Muscle of arm (tissue), 12 donors: ENCODE results near the gene PPM1M. TPM values are rescaled to one million over a fixed set of nuclear protein-coding genes. Genes with fewer than 3 reads are reported as not detected.
A peak's percentile ranks its signal among the peaks of the same experiment; 100 is the strongest.
"Not testable (repeated sequence)": the region's sequence is repeated elsewhere in the genome, so short reads cannot be mapped to it uniquely, and the experiment has no call there.

Source experiments
- DNase-seq: peaks from one replicate; pipeline ENCODE4 v3.0.0-alpha.2; 2013
- polyA plus RNA-seq, 12 donors: library from polyadenylated mRNA; unstranded; fragments of 120-200 nt; gene quantifications; one replicate each; pipeline ENCODE4 v1.2.1, GENCODE V29; 2013; ENCODE audit not compliant: insufficient read length in 12 of 12

The PPM1M gene
- polyA plus RNA-seq, 12 donors, result 11.7 to 20.1 (median 14.4) TPM; not detected in 2

GRCh38 chr3:52277071-52277964 is 31.8 kb downstream of the PPM1M start:
- peak; percentile 65 for DNase-seq

- peak; percentile 66 for DNase-seq
These were observed 32.5 kb downstream of the PPM1M start for GRCh38 chr3:52277972-52278509.

GRCh38 chr3:52278510-52279069 is 33.0 kb downstream of the PPM1M start, which contains the start of gene WDR82:
WDR82 (minus strand) TSS chr3:52278649; CDS start chr3:52278361, 288 bp downstream.
- DNase-seq, result peak; percentile 94

DNA sequence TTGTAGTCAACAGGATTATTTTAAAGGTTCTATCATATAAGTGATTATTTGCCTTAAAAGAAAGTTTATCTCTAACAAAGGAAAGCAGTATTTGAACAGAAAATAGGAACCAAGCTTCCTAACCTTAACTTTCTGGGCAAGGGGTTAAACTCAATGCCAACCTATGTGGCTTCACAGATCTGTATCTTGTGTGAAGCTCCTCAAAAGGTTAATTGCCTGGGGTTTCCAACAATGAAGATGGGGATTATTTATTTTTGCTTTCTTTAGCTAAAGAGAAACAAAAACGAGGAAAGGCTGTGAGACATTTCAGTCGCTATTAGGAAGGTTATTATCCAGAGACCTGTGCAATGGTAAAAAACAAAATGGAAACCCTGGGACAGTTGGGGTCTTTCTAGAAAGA is 34.0 kb downstream of the PPM1M start:
- DNase-seq, result no peak

- DNase-seq, result peak; percentile 49
These were observed 34.5 kb downstream of the PPM1M start for GRCh38 chr3:52280050-52280461.

DNA sequence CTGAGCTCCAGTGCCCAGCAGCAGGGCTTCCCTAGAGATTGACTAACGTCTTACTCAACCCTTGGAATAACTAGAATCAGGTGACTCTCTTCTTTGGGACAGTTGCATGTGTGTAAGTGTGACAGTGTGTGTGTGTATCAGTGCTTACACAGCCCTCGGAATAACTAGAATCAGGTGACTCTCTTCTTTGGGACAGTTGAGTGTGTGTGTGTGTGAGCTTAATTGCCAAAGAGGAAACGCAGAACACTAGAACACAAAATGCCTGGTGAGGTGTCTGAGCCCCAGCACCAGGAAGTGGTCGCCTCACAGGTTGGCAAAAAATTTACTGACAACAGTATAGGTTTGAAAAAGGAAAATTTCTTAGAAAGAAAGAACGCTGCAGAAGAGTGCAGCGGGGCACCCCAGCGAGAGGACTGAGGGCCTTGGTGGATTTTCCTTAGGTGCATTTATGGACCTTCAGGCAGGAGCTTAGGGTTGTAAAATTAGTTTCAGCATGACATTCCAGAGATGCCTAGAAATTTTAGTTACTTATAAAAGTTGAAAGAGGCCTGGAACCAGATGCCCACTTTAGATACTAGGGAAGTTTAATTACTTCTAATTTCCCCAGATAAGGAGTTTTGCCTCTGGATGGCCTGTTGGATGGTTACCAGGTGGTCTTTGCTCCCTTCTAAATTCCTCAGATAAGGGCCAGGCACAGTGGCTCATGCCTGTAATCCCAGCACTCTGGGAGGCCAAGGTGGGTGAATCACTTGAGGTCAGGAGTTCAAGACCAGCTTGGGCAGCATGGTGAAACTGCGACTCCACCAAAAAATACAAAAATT is 36.6 kb downstream of the PPM1M start:
- DNase-seq, result no peak

GRCh38 chr3:52283306-52283705 is 37.7 kb downstream of the PPM1M start:
- no peak for DNase-seq

DNA sequence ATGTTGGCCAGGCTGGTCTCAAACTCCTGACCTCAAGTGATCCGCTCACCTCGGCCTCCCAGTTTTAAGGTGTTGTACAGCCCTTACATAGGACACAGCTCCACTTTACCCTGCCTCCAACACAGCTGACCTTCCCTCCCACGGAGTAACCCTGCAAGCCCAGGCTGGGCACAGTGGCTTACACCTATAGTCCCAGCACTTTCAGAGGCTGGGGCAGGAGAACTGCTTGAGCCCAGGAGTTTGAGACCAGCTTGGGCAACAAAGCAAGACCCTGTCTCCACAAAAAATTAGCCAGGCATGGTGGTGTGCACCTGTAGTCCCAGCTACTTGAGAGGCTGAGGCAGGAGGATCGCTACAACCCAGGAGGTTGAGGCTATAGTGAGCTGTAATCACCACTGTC is 38.5 kb downstream of the PPM1M start:
- DNase-seq, result not testable (repeated sequence)

DNA sequence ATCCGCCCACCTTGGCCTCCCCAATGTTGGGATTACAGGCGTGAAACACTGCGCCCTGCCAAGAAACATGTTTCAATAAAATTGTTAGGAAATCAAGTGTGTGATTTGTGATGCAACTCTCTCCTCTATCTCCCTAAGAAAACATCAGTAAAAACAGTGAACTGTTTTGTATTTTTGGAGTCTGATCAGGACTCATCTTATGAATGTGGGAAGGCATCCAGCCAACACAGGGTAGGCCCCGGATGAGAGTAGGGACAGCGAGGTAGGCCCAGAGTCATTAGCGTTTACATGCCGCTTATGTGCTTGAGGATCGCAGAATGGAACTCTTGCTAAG is 41.2 kb downstream of the PPM1M start:
- no peak for DNase-seq

DNA sequence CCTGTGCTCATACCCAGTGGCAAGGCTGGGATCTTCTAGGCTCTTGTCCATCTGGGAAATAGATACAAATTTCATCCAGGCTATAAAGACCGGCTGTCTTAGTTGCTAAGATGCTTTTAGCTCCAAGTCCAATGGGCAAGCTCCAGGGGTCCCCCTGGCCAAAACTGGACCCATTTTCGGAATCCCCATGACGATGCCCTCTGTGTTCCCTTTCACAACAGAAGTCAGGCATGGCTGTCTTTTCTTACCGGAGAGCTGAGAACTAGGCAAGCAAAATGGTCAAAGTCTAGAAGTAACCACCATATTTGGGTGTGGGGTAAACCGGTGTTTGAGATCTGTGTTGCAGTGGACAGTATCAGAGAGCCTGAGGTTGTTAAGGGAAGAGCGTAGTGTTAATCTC is 43.1 kb downstream of the PPM1M start:
- DNase-seq, result no peak

DNA sequence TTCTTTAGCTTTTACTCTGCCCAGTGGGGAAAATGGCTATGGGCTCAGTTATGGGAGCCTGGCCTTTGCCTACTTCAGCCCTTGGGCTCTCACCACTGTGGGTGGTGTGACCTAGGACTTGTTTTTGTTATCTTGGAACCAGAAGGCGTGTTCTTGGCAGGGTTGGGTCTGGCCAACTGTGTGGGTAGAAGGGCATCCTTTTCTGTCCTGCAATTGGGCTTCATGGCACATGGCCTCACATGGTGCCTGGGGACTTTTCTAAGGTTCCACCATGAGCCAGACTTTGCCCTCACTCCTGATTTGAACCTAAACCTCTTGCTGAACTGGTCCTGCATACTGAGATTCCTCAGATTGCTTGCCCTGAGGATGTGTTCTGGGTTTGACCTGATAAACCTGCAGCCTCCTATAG is 43.8 kb downstream of the PPM1M start:
- DNase-seq, result no peak

DNA sequence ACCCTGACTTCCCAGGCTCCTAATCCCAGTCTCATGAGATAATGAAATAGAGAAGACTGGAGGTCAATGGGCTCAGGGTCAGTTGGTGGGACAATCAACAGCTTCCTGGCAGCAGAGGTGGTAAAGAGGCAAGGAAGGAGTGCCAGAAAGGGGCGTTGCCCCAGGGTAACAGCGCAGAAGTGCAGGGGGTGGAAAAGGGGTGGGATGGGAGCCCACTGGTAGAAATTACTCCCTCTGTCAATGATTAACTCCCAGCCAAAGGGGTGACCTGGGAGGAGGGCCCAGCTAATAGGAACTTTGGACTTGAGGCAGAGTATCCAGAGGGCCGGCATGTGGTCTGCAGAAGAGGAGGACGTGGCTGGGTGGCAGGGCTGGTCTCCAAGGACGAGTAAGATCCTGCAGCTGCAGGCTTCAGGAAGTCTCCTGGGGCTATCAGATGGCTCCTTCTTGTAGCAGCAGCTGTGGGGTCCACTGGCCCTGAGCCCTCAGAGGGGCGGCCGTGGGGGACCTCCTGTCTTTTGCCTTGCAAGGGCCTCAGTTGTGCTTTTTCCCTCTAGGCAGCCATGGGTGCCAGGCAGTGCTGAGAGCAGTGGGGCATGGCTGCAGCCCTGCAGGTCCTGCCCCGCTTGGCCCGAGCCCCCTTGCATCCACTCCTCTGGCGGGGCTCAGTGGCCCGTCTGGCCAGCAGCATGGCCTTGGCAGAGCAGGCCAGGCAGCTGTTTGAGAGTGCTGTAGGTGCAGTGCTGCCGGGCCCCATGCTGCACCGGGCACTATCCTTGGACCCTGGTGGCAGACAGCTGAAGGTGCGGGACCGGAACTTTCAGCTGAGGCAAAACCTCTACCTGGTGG is 44.4 kb downstream of the PPM1M start:
- DNase-seq, result no peak

DNA sequence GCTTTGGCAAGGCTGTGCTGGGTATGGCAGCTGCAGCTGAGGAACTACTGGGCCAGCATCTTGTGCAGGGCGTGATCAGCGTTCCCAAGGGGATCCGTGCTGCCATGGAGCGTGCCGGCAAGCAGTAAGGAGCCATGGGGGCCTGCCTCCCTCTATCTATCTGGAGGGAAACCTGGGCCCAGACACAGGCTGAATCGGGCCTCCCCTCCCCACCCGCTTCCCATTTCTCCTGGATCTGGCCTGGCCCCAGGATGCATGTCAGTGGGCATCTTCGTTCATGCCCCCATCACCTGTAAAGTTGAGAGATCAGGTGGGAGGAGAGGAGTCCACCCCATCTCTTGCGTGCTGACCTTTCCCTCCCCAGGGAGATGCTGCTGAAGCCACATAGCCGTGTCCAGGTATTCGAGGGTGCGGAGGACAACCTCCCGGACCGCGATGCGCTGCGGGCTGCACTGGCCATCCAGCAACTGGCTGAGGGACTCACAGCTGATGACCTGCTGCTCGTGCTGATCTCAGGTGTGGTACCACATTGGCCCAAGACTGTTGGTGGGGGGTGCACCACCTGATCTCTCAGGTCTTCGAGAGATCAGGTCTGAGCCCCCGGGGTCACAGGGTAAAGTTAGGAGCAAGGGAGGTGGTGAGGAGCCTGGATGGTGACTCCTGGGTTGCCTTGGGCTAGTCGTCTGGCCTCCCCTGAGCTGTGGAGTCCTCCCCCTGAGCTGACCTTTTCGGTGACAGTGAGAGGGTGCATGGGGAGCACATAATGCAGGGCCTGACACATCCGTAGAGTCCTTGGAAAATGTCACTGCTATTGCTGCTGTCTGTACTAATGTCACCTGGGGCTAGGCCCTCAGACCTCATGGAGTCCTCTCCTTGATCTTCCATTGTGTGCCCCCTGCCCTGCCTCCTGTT is 45.3 kb downstream of the PPM1M start:
- no peak for DNase-seq

DNA sequence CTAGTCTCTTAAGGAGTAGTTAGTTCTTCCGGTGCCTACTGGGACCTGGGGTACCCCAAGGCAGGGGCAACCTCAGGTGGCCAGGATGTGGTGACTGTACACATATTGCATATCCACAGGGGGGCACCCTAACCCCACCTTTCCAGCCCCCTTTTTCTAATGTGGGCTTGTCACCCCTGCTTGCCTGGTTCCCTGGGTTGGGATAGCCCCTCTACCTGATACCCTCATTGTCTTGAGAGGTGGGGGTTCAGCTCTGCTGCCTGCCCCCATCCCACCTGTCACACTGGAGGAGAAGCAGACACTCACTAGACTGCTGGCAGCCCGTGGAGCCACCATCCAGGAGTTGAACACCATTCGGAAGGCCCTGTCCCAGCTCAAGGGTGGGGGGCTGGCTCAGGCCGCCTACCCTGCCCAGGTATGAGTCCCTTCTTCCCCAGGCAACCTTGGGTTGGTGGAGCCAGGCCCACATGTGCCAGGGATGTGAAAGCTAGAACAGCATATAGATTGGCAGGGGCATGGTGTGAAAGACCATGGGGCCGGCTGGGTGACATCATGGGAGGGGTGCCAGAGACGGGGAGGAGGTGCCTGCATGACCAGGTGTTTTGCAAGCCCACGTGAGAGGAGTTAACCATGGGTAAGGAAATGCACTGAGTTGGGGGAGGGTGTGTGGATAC is 46.1 kb downstream of the PPM1M start:
- DNase-seq, result no peak

DNA sequence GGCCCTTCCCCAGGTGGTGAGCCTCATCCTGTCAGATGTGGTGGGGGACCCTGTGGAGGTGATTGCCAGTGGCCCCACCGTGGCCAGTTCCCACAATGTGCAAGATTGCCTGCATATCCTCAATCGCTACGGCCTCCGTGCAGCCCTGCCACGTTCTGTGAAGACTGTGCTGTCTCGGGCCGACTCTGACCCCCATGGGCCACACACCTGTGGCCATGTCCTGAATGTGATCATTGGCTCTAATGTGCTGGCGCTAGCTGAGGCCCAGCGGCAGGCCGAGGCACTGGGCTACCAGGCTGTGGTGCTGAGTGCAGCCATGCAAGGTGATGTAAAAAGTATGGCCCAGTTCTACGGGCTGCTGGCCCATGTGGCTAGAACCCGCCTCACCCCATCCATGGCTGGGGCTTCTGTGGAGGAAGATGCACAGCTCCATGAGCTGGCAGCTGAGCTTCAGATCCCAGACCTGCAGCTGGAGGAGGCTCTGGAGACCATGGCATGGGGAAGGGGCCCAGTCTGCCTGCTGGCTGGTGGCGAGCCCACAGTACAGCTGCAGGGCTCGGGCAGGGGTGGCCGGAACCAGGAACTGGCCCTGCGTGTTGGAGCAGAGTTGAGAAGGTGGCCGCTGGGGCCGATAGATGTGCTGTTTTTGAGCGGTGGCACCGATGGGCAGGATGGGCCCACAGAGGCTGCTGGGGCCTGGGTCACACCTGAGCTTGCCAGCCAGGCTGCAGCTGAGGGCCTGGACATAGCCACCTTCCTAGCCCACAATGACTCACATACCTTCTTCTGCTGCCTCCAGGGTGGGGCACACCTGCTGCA is 46.9 kb downstream of the PPM1M start:
- no peak for DNase-seq

- DNase-seq, result no peak
These were observed 48.1 kb downstream of the PPM1M start for GRCh38 chr3:52293491-52294319.

DNA sequence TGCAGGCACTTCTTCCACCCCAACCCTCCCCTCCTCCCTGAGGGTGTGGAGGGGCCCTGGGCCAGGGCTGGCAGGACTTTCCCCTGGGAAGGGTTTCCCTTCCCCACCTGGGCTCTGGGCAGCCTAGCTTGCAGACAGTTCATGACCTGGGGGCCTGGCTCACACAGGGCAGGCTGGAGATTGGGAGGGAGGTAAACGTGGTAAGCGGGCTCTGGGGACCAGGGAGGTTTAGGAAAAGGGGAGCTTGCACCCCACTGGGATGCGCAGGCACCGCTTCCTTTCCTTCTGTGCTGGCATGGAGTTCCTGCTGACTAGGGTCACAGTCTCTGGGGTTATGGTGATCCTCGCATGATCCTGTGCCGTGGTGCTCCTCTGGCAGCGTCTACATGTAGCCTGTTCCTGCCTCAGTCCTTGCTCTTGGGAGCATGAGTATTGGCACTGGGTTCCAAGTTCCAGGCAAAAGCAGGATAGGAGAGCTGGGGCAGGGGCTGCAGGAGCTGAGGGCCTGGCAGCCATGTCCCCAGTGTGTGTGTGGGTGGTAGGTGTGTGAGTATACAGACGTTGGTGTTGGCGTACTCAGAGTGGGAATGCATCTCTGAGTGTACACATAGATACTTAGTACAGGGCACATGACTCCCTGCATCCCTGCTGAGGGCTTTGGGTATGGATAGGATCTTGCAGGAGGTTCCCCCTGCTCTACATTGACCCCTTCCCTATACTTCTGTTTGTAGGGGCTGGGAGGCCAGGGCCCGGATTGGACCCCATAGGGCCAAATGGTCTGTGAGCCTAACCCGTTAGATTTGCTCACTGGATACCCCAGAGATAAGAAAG is 49.0 kb downstream of the PPM1M start:
- no peak for DNase-seq
